Hindlimb muscle (tissue), 1 donor: ENCODE data around the gene ACTR5. TPM values are rescaled to one million over a fixed set of nuclear protein-coding genes. Genes with fewer than 3 reads are reported as not detected.
"Not testable (repeated sequence)": the region's sequence is repeated elsewhere in the genome, so short reads cannot be mapped to it uniquely, and the experiment has no call there.

ENCODE experiments used
- DNase-seq: peaks from one replicate; pipeline ENCODE4 v3.0.0-alpha.2; 2013
- polyA plus RNA-seq: library from polyadenylated mRNA; unstranded; fragments of 120-200 nt; gene quantifications from one replicate; pipeline ENCODE4 v1.2.1, GENCODE V29; 2013; ENCODE audit not compliant: insufficient read length

ACTR5 gene
- polyA plus RNA-seq, 1 donor, result 6.9 TPM

DNA sequence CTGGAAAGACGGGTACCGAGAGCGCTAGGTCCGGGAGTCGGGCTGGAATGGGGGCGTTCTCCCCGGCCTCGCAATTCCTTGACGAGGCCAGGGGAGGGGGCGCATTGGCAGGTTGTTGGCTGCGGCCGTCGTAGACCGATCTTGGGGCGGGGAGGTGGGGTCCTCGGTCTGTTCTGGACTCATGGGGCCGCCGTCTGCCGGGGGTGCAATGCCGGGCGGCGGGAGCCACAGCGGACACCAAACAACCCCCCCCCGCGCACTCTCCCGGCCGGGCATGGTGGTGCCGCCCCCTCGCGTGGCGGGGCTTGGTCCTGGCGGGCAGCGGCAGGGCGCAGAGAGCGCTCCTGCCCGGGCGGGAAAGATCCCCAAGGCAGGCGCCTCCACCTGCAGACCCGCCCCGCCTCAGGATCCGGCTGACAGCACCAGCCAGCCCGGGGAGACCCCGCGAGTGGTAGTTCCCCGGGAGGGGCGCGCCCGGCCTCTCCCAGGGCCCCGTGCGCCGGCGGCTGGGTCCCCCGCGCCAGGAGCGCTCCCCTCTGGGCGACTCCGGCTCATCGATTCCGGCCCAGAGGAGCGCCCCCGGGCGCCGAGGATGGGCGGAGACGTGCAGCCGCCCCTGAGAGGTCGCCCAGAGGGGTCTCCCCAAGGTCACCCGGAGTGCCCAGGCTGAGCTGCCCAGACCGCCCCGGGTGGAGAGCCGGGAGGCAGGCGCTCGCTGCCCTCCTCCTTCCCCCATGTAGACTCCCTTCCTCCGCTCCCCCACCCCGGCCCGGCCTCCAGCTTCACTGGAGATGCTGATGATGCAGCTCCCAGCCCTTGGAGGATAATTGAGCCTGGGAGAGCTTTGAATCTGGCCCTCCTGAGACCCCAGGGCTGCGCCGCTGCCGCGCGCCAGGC, 57.9 kb downstream of the ACTR5 start:
- no peak for DNase-seq

DNA sequence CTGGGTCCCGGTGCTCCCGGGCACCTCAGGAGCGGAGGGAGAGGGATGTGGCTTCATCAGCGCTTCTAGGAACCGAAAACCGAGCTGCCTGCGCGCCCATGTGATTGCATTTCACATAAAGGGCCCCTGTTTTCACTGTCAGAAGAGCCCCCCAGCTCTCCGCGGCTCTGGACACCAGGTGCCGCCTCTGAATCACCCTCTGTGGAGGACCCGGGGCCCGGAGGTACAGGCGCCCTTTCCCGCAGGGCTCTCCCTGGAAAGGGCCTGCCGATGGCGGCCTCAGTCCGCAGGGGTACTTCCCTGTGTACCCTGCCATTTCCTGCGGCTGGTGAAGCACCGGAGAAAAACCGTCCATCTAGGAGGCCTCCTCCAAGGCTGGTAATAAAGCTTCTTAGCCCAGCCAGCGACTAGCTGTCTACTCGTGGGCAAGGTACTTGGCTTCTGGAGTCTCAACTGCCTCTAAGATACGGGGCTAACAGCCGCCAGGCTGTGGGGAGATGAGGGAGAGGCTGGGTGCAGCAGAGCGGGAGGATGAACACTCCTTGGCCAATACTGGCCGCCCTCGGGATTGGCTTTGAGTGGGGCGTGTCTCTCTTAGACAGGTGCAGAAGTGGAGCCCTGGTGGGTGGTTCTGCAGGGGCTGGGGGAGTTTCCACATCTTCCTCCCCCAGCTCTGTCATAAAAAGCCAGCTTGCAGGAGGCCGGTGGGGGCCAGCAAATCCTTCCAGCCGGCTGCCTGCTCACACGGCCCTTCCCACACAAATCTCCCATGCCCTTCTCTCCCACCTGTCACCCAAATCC, 58.8 kb downstream of the ACTR5 start:
- no peak for DNase-seq

GRCh38 chr20:38809942-38810341, 61.7 kb downstream of the ACTR5 start:
- no peak for DNase-seq

GRCh38 chr20:38810926-38811630, 62.8 kb downstream of the ACTR5 start:
- no peak for DNase-seq

GRCh38 chr20:38811769-38812168, 63.5 kb downstream of the ACTR5 start:
- DNase-seq, result no peak

DNA sequence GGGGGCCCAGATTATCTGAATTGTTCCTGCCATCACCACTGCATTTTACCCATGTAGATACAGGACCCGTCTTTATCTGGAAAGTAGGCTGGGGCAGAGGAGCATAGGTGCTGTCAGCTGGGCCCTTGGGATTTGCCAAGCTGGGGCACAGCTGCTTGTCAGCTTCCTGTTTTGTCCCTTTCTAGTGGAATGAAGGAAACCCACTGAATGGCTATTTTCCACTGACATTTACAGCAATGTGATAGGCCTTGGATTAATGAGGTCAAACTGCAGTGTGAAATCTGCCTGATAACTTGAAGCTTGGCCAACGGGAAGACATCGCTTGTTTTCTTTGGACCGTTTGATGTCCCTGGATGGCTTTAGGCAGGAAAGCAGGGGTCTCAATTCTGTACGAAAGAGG, 63.9 kb downstream of the ACTR5 start:
- DNase-seq, result no peak

GRCh38 chr20:38812709-38813573, 64.7 kb downstream of the ACTR5 start:
- no peak for DNase-seq

DNA sequence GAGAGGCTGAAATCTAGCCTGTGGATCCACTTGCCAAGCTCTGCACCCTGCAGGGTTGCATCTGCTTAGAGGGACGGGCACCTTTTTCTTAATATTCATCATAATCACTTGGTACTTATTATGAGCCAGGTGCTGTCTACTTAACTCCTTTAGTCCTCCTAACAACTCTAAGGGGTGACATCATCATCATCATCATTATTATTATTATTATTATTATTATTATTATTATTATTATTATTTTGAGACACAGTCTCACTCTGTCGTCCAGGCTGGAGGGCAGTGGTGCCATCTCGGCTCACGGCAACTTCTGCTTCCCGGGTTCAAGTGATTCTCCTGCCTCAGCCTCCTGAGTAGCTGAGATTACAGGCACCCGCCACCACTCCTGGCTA, 65.3 kb downstream of the ACTR5 start:
- not testable (repeated sequence) for DNase-seq

DNA sequence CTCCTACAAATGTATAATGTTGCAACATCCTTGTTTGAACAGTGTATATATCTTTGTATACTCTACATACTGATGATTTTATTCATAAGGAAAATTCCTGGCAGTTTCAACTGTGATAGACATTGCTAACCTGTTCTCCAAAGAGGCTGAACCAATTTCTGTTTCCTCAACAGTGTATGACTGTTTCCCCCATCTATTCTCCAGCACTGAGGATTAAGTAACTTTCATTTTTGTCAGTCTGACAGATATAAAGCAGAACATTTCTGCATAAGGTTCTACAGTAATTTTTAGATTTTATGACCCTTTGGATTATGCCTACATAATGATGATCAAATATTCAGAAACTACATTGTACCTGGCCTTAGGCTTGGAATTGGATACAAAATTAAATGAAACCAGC, 67.2 kb downstream of the ACTR5 start:
- no peak for DNase-seq

DNA sequence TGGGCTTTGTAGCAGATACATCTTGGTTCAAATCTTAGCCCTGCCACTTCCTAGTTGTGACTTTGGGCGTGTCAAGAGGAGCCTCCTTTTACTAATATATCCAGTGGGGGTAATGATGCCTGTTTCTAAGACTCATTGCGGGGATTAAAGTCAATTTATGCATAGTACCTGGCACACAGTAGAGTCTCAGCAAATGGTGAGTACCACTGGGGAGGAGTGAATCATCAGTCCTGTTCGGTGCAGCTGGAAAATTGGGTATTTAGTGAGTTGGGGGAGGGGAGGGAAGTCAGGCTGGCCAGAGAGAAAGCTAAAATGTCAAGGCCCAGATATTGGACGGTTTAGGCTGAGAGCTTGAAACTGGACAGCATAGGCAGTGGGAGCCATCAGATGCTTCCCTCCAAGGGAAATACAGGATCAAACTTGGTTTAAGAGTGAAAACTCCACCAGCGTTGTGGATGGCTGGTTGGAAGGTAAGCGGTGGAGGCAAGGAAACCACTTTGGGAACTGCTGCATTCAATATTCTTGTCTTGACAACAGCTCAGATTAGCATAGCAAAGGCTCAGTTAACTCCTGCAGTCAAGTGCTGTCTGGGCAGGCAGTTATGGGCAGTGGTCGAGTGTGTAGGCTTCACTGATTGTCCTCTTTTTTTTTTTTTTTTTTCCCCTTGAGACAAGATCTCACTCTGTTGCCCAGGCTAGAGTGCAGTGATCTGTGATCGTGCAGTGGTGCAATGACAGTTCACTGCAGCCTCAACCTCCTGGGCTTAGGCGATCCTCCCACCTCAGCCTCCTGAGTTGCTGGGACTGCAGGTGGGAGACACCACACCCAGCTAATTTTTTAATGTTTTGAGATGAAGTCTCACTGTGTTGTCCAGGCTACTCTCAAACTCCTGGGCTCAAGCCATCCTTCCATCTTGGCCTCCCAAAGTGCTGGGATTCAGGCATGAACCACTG, 70.1 kb downstream of the ACTR5 start:
- DNase-seq, result no peak

Other genes with a start within 250 kb of the ACTR5 start
- gene ADIG, start 167.3 kb upstream of the ACTR5 start, polyA plus RNA-seq, result not detected
- 0.09 TPM for gene ARHGAP40, start 146.7 kb upstream of the ACTR5 start, polyA plus RNA-seq
- gene SLC32A1, start 24.0 kb upstream of the ACTR5 start, polyA plus RNA-seq, result not detected
- gene PPP1R16B, start 57.2 kb downstream of the ACTR5 start, polyA plus RNA-seq, result 3.7 TPM
- 7.7 TPM for gene FAM83D, start 178.0 kb downstream of the ACTR5 start, polyA plus RNA-seq
- gene DHX35, start 213.9 kb downstream of the ACTR5 start, polyA plus RNA-seq, result 9.9 TPM